ENCODE data around the gene RPS10.
"Not testable (repeated sequence)": the region's sequence is repeated elsewhere in the genome, so short reads cannot be mapped to it uniquely, and the experiment has no call there.

The RPS10 gene

DNA sequence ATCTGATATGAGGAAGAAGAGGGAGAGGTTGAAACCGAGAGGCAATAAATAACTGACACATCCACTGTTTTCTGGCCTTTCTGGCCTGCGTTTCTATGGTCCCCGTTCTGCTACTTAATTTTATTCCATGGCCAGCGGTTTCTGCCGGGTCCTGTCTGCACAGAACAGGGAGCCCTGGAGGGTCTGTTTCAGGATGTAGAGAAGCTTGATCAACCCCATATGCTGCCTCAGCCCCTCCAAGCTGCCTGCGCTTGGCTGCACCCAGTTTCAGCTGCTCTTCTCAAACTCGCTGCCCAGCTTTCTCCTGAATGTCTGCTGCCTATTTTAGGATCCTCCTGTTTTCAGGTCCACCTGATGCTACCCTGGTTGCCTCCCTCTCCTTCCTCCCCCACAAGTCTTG is 21.5 kb upstream of the RPS10 start:
- DNase-seq = no peak

DNA sequence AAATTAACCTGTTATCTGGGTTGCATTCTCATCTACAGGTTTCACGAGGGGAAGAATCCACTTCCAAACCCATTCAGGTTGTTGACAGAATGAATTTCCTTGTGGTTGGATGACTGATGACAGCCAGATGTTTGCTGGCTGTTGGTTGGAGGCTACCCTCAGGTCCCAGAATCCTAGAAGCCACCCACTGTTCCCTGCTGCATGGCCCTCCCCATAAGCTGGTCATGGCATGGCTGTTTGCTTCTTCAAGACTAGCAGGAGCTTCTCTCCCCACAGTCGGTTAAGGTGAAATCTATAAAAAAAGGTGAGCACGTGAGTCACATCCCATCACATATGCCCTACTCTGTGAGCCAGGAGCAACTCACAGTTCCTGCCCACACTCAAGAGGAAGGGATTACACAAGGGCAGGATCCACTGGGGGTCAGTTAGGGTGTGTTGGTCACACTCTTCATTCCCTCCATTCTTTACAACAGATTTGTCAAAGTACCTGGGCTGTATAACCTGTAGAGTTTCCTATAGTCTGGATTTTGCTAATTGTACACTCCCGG is 19.5 kb upstream of the RPS10 start:
- no peak for DNase-seq

DNA sequence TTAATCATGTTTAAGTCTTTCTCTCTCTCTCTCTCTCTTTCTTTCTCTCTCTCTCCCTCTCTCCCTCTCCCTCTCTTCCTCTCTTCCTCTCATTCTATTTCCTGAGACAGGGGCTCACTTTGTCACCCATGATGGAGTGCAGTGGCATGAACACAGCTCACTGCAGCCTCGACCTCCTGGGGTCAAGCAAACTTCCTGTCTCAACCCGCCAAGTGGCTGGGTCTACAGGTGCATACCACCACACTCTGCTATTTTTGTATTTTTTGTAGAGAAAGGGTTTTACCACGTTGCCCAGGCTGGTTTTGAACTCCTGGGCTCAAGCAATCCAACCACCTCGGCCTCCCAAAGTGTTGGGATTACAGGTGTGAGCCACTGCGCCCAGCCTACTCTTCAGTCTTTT is 15.7 kb upstream of the RPS10 start:
- no peak for DNase-seq

DNA sequence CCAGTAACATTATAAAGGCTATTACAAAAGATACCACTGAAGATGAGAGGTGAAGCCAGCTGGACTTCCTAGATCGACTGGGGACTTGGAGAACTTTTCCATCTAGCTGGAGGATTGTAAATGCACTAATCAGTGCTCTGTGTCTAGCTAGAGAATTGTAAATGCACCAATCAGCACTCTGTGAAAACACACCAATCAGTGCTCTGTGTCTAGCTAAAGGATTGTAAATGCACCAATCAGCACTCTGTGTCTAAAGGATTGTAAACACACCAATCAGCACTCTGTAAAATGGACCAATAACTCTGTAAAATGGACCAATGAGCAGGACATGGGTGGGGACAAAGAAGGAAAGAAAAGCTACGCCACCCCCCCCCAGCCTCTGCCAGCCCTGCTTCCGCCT is 13.6 kb upstream of the RPS10 start:
- DNase-seq = no peak

DNA sequence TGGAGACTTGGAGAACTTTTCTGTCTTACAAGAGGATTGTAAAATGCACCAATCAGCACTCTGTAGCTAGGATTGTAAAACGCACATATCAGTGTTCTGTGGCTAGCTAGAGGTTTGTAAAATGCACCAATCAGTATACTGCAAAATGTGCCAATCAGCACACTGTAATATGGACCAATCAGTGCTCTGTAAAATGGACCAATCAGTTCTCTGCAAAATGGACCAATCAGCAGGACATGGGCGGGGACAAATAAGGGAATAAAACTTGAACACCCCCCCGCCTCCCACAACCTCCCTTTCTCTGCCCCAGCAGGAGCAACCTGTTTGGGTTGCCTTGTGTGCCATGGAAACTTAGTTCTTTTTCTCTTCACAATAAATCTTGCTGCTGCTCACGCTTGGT is 12.8 kb upstream of the RPS10 start:
- DNase-seq = no peak

DNA sequence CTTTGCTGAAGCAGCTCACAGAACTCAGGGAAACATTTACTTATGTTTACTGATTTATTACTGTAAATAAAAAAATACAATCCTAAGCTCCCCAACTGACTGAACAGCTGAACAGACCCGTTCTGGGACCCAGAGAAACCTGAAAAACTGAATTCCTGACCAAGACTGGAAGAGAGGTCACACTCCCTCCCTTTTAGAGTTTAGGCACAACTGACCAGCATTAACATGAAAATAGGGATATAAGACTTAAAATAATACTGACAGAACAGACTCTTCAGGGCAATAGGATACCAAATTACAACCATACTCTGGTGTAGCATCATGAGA is 11.7 kb upstream of the RPS10 start:
- no peak for DNase-seq

DNA sequence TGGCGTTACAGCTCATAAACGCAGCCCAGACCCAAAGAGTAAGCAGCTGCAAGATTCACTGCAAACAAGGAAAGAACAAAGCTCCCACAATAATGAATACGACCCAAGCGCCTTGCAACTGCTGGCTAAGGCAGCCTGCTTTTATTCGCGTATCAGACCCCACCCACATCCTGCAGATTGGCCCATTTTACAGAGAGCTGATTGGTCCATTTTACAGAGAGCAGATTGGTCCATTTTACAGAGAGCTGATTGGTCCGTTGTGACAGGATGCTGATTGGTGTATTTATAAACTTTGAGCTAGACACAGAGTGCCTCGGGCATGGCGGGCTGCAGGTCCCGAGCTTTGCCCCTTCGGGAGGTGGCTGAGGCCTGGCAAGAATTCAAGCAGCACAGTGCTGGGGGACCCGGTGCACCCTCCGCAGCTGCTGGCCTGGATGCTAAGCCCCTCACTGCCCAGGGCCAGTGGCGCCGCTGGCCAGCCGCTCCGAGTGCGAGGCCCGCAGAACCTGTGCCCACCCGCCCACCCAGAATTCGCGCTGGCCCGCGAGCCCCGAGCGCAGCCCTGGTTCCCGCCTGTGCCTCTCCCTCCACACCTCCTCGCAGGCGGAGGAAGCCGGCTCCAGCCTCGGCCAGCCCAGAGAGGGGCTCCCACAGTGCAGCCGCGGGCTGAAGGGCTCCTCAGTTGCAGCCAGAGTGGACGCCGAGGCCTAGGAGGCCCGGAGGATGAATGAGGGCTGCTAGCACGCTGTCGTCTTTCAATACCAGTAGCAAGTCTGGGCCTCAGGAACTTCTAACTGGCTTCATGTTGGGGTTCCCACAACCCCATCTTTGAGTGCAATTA is 11.2 kb upstream of the RPS10 start:
- DNase-seq = no peak

DNA sequence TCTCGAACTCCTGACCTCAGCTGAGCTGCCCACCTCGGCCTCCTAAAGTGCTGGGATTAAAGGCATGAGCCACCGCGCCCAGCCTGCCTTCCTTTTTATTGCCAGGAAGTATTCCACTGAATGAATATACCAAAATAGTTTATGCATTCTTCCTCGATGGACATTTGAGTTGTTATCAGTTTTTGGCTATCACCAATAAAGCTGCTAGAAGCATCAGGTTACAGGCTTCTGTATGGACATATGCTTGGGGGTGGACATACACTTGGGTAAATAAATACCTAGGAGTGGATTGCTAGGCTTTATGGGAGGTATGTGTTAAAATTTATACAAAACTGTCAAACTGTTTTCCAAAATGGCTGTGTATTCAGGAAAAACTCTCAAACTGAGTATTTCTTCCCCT is 10.0 kb upstream of the RPS10 start:
- DNase-seq = no peak

DNA sequence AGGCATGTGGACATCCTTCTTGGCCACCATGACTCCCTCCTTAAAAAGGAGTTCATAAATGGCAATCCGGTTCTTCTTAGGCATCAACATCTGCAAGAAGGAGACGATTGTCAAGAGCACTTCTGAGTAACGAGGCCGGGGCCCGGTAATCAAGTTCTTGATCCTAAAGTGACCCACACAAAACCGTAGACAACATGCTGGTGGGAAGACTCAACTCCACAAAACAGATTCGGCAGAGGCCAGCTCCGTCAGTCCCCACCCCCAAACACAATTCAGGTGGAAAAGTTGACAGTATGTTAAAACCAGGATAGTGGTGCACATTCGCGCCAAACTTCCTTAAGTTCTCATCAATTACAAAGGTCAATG is 754 bp downstream of the RPS10 start:
- DNase-seq = no peak

DNA sequence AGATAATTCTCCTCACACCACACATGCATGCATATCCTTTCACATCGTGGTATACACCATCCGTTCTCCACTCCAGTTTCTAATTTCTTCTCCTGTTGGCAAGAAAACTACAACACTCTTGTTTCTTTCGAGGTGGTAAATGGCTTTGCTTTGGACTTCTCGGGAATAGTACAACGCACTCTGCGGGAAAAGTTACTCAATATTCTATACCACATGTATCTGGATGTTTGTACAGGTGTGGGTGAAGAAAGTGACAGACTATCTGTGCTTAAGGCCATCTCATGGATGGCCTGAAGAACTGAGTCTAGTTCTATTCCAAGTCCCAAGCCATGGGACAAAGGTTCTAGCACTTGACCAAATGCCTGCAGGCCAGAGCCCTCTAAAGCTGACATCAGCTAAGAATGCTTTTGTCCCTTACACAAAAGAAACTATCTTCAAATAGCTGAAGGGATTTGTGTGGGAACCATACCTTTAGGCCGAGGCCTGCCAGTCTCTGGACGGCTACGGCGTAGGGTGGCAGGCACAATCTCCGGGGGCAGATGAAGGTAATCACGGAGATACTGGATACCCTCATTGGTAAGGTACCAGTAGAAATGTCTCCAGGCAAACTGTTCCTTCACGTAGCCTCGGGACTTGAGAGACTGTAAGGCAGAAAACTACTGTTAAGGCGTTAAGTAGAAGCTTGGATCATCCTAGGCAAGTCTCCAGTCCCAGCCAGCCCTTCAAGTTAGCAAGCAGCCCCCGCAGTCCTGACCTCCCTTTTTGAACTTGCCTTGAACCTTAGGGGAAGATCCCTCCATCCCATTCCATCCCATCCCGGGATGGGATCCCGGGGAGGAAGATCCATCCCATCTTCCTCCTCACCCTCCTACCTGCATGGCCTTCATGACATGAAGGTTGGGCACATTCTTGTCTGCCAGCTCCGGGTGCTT is 1.4 kb downstream of the RPS10 start:
- DNase-seq = no peak

DNA sequence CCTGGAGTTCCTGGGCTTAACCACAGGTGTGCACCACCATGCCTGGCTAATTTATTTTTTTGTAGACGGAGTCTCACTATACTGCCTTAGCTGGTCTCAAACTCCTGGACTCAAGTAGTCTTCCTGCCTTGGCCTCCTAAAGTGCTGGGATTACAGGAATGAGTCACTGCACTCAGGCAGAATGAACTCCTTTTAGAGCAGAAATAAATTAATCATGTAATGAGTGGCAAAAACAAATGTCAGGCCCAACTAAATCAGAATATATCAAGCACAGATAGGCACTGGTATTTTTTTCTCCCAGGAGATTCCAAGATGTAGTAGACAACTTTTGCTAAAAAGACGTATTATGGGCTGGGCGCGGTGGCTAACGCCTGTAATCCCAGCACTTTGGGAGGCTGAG is 2.6 kb downstream of the RPS10 start:
- DNase-seq = no peak

DNA sequence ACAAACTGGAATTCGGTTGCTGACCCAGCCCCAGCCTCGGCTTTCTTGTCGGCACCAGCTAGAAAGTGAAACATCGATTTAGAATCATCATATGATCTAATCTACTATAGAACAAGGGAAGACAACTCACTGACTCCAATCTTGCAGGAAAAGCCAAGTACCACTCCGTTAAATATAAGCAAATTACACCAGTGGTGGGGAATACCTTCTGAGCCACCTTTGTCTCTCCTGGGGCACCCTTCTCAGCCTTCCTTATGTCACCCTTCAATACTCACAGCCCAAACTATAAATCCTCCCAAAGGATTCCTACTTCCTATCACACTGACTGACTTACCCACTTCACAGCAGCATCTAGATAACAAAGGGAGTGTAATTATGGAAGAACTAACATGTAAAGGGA is 7.5 kb downstream of the RPS10 start:
- DNase-seq = no peak

DNA sequence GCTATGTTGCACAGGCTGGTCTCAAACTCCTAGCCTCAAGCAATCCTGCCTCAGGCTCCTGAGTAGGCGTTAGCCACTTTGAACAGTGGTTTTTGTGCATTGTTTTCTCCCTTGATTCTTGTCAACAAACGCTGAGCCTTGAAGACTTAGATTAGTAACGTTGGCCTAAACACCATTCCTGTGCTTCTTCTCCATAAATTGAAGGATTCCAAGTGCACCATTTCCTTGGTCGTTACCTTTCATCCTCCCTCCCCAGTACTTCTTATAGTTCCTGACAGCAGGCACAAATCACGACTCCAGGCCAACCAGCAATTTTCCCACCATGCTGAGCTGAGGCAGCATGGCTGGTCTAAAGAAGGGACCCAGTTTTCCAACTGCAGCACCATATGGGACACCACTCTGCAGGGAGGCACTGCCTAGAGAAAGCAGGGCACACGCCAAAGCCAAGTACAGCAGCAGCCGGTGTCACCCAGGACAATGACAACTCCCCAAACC is 8.9 kb downstream of the RPS10 start:
- no peak for DNase-seq

DNA sequence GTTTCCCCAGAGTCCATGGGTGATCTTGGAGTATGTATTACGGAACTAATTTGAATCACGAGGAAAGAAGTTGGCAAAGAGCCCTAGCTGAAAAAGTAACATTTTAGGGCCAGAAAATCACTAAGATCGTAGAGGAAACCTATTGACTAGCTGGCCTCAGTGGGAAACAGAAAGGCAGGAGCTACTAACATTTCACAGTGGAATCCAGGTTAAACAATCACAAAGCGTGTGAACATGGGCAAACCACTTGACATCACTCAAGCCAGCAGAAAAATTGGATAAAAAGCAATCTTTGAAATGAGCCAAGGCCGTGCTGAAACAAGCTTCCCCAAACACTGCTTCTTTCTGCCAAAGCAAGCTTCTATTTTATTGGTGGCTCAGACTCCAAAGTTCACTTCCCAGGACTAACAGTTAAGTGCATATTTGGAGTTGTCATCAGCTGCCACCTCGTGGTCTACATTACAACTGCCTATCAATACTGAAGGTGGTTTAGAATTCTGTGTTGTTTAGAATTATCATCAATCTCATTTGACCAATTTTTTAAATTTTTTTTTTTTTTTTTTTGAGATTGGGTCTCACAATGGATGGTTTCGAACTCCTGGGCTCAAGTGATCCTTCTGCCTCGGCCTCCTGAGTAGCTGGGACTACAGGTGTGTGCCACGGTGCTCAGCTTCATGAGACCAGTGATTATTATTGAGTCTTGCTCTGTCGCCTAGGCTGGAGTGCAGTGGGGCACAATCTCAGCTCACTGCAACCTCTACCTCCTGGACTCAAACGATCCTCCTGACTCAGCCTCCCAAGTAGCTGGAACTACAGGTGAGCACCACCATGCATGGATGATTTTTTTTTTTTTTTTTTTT is 10.6 kb downstream of the RPS10 start:
- DNase-seq = peak; percentile 59

DNA sequence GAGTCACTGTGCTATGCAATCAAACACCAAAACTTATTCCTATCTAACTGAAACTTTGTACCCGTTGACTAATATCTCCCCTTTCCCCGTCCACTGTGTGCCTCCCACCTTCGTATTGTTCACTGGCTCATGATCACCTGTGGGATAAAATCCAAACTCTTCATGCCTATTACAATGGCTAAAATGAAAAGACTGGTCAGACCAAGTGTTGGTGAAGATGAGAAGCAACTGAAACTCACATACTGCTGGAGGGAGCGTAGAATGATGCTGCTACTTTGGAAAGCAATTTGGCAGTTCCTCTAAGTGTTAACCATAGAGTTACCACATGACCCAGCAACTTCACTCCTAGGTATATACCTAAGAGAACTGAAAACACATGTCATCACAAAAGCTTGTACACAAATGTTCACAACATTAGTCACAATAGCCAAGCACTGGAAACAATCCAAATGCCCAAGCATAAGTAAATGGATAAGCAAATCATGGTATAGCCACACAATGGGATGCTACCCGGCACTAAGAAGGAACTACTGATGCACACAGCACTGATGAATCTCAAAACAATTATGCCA is 13.1 kb downstream of the RPS10 start:
- DNase-seq = no peak

DNA sequence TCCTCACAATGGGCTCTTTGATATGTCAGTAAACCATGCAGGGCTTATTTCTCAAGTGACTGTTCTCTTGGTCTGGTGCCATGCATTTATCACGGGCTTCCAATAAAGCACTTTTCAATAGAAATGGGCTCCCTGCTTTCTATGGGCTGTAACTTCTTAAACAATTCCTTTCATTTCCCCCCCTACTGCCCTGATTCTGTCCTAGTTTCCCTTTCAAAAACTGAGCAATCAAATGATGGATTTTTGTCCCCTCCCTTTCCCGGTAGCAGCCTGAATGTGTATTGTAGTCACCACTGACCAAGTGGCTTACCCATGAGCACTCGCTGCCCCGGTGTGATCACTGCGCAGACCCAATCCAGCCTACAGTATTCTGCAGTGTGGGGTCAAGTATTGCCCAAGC is 13.9 kb downstream of the RPS10 start:
- no peak for DNase-seq

DNA sequence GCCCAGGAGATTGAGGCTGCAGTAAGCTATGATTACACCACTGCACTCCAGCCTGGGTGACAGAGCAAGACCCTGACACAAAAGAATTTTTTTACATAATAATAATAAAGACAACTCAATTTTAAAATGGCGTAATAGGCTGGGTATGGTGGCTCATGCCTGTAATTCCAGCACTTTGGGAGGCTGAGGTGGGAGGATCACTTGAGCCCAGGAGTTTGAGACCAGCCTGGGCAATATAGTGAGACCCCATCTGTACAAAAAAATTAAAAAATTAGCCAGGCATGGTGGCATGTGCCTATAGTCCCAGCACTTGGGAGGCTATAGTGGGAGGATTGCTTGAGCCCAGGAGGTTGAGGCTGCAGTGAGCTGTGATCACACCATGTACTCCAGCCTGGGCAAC is 18.0 kb downstream of the RPS10 start:
- DNase-seq = not testable (repeated sequence)

DNA sequence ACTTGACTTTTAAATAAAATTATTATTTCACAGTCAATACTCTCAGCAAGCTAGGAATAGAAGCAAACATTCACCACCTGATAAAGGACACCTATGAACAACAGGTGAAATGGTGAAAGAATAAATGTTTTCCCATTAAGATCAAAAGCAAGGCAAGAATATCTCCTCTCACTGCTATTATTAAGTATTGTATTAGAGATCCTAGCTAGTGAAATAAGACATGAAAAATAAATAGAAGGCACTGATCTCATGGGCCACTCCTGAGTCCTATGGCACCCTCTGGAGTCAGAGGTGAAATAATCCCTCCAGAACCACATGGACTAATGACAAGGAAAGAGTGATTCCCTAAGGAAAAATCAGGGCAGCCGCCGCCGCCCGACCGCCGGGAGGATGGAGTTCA is 29.4 kb downstream of the RPS10 start:
- DNase-seq = no peak

DNA sequence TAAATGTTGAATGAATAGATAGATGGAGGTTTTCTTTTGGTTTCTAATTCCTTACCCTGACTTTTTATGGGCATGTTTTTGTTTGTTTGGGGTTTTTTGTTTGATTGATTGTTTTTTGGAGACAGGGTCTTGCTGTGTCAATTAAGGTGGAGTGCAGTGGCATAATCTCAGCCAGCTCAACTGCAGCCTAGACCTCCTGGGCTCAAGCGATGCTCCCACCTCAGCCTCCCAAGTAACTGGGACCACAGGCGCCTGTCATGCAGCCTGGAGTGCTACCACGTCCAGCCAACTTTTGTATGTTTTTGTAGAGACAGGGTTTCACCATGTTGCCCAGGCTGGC is 31.9 kb downstream of the RPS10 start:
- no peak for DNase-seq

DNA sequence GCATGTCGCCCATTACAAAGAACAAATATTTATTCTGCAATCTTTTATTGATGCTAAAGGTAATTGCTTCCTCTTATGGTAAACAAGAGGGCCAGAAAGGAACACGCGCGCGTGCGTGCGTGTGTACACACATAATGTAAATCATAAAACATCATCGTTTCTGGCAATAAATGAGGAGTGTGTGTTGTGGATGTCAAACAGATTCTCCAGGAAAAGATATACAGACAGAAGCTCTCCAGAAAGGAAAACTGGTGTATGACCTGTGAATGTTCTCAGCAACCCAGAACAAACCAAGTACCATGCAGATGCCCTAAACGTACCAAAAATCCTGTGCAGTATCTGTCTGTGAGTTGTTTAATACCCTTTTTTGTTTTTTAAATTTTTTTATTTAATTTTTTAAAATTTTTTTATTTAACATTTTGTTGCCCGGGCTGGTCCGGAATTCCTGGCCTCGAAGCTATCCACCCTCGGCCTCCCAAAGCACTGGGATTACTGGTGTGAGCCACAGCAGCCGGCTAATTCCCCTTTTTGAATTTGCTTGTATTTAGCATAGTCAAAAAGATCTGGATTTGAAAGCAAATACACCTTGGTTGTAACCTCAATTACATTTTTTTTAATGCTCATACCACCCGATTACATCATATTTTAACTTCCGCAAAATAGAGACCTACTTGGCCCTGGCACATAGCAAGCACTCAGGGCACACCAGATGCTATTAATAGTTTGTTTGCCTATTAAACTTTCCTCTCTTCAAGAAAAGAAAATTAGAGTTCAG is 32.5 kb downstream of the RPS10 start:
- DNase-seq = no peak

DNA sequence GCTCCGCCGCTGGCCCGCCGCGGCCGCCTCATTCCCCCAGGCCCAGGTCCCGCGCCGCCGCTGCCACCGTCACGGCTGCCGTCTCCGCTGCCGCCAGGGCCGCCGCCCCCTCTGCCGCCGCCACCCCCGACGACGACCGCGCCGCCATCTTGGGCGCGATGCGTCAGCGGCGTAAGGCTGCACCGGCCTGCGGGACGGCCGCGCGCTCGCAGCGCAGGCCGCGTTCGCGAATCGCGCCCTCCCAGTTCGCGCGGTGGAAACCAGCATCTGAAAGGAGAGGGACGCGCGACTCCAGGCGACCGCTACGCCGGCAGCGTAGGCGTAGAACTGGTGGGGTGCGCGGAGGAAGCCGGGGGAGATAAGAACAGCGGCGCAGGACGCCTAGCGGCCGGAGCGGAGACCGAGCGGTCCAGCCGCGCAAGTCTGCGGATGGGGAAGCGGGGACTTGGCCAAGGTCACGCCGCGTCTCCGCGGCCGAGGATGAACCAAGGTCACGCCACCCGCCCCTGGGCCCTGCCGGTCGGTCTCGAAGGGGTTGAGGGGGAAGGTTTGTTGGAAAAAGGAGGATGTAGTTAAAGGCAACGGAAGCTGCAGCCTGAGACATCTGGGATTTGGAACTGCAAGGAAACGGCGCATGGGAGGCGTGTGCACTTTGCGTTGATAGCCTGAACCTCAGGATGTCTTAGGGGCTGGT is 33.2 kb downstream of the RPS10 start, which contains the start of gene NUDT3:
Gene NUDT3, minus strand, starts transcription at position 173 of the 694 bp plus-strand sequence. CDS start 307 bp downstream, outside the sequence.
- DNase-seq = peak; percentile 97
